Lower lobe of right lung (tissue), 2 donors: Measurements from ENCODE around the gene VSTM4. TPM values are rescaled to one million over a fixed set of nuclear protein-coding genes. Genes with fewer than 3 reads are reported as not detected.

ENCODE experiments used
- ATAC-seq, 2 donors: fragments of 200-7000 bp; cut with Tn5 transposase; one replicate each; pipeline ENCODE4 v1.9.1; 2020 to 2022; ENCODE audit warnings: mild to moderate bottlenecking in 2 of 2, moderate library complexity in 2 of 2
- DNase-seq: peaks from one replicate; pipeline ENCODE4 v3.0.0-alpha.2; 2020
- H3K27ac ChIP-seq: fragments of 200-600 bp; one replicate; pipeline ENCODE4 v1.8.0; 2022
- H3K27me3 ChIP-seq: fragments of 200-600 bp; one replicate; pipeline ENCODE4 v1.8.0; 2022; ENCODE audit warnings: low read depth
- H3K36me3 ChIP-seq: fragments of 200-600 bp; one replicate; pipeline ENCODE4 v1.8.0; 2022; ENCODE audit warnings: mild to moderate bottlenecking
- H3K4me1 ChIP-seq: fragments of 200-600 bp; one replicate; pipeline ENCODE4 v1.8.0; 2022
- H3K4me3 ChIP-seq: fragments of 200-600 bp; one replicate; pipeline ENCODE4 v1.8.0; 2022; ENCODE audit warnings: mild to moderate bottlenecking
- H3K9me3 ChIP-seq: fragments of 200-600 bp; one replicate; pipeline ENCODE4 v1.8.0; 2022
- CTCF ChIP-seq: fragments of 200-600 bp; IDR thresholded peaks from one replicate; pipeline ENCODE4 v1.8.0; 2022; ENCODE audit warnings: antibody characterized with exemption, mild to moderate bottlenecking
- intact Hi-C: fragments of 100-400 bp; cut with DNase I; formaldehyde crosslinking; loops from one replicate; pipeline ENCODE4 v1.11.0; 2022
- total RNA-seq: library from RNA; stranded (reverse); fragmentation: NEBNext Ultra II Directional; extraction: Animal tissue kit (Norgen Biotek cat#: 25700); gene quantifications from one replicate; pipeline ENCODE4 v1.2.1, GENCODE V29; 2021
- donor health status: DM: no; HTN: yes; CAD: no; lungs with severe emphysema.

VSTM4 gene
- total RNA-seq, 1 donor from 2014 or later, result 18.7 TPM

- intact Hi-C loops, result no loop called here
- TF ChIP-seq CTCF, result no peak
- DNase-seq (no peak), ATAC-seq (no peak)
- Histone ChIP-seq H3K4me3 (no peak overlapping the region), H3K27ac (no peak overlapping the region), H3K27me3 (peaks cover 5% of the 10 kb centered on the region), H3K4me1 (peaks cover 57% of the 10 kb centered on the region), H3K9me3 (no peaks in the 10 kb centered on the region), H3K36me3 (no peaks in the 10 kb centered on the region)
These were observed 4.5 kb downstream of the VSTM4 start for GRCh38 chr10:49110684-49111319.

- peak overlapping the region; percentile 24 for H3K27ac ChIP-seq
- peak; percentile 45 to 67 for ATAC-seq
- H3K4me1 ChIP-seq, result peaks cover 55% of the 10 kb centered on the region
- H3K4me3 ChIP-seq, result no peak overlapping the region
- intact Hi-C loops, result no loop called here
- no peaks in the 10 kb centered on the region for H3K9me3 ChIP-seq
- no peaks in the 10 kb centered on the region for H3K36me3 ChIP-seq
- H3K27me3 ChIP-seq, result peaks cover under 1% of the 10 kb centered on the region
- TF ChIP-seq CTCF, result no peak
- DNase-seq, result peak; percentile 59
These were observed 5.5 kb downstream of the VSTM4 start for GRCh38 chr10:49109669-49110340.

- Histone ChIP-seq H3K9me3 (no peaks in the 10 kb centered on the region), H3K27ac (peak overlapping the region; percentile 24), H3K4me1 (peaks cover 46% of the 10 kb centered on the region), H3K4me3 (no peak overlapping the region), H3K27me3 (no peaks in the 10 kb centered on the region), H3K36me3 (no peaks in the 10 kb centered on the region)
- no peak for TF ChIP-seq CTCF
- ATAC-seq (no peak), DNase-seq (no peak)
- intact Hi-C loops, result no loop called here
These were observed 6.7 kb downstream of the VSTM4 start for GRCh38 chr10:49108656-49109055.

- intact Hi-C loops, result no loop called here
- no peak overlapping the region for H3K27ac ChIP-seq
- H3K4me1 ChIP-seq, result peaks cover 46% of the 10 kb centered on the region
These were observed 7.4 kb downstream of the VSTM4 start for GRCh38 chr10:49107887-49108267.

More at GRCh38 chr10:49107887-49108267, 7.4 kb downstream of the VSTM4 start:
- no peak for TF ChIP-seq CTCF
- H3K36me3 ChIP-seq, result no peaks in the 10 kb centered on the region
- no peak overlapping the region for H3K4me3 ChIP-seq
- no peak for DNase-seq
- no peaks in the 10 kb centered on the region for H3K9me3 ChIP-seq
- no peak for ATAC-seq
- H3K27me3 ChIP-seq, result no peaks in the 10 kb centered on the region
